Activated CD4-positive, alpha-beta T cell treated with anti-CD3 and anti-CD28 coated beads for 1 hour (primary cell): ENCODE results near the gene USP47.
"Not testable (repeated sequence)": the region's sequence is repeated elsewhere in the genome, so short reads cannot be mapped to it uniquely, and the experiment has no call there.

Experiments used
- DNase-seq: peaks from one replicate; pipeline ENCODE4 v3.0.0-alpha.2; 2020

Gene USP47

DNA sequence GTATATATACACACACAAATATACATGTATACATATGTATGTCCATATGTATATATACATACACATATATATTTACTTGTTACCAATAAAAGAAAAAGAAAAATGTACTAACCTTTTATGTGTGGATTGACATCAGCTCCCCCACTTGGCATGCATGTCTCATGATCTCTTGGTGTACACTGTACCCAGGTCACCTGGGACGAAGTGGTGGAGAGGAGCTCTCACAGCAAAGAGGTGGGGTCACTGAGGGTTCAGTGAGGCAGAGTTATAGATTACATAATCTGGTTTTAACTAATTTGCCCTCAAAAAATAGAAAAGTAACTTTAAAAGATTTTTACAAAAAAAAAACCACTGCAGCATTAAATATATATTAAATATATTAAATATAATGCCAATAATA, 15.5 kb upstream of the USP47 start:
- no peak for DNase-seq

DNA sequence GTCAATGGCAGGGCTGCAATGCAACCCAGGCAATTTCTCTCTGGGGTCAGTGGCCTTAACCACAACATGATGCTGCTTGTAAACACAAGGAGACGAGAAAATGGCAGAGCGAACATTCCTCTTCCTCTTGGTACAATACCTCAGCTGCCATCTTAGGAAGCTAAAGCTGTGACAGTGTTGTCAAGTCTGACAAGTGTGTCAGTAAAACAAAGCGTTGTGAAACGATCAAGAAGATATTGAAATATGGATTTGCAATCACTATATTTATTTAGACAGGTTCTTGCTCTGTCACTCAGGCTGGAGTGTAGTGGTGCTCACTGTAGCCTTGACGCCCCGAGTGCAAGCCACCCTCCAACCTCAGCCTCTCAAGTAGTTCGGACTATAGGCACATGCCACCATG, 14.5 kb upstream of the USP47 start:
- DNase-seq: no peak

DNA sequence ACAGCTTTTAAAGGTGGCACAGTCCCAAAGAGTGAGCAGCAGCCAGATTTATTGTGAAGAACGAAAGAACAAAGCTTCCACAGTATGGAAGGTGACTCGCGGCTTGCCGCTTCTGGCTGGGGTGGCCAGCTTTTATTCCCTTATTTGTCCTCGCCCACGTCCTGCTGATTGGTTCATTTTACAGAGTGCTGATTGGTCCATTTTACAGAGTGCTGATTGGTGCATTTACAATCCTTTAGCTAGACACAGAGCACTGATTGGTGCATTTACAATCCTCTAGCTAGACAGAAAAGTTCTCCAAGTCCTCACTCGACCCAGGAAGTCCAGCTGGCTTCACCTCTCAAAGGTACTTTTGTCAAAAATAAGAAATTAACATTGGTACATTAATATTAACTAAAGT, 10.4 kb upstream of the USP47 start:
- not testable (repeated sequence) for DNase-seq

DNA sequence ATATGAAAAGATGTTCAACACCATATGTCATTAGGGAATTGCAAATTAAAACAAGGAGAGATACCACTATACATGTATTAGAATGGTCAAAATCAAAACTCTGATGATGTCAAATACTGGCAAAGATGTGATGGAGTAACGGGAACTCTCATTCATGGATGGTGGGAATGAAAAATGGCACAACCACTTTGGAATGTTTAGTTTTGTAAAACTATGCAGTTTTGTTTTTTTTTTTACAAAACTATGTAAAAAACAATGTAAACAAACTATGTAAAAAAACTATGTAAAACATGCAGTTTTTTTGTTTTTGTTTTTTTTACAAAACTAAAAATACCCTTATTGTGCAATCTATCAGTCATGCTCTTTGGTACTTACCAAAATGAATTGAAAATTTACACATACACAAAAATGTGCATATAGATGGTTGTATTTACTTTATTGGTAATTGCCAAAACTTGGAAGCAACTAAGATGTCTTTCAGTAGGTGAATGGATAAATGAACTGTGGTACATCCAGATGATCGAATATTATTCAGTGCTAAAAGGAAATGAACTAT, 5.0 kb upstream of the USP47 start:
- no peak for DNase-seq

DNA sequence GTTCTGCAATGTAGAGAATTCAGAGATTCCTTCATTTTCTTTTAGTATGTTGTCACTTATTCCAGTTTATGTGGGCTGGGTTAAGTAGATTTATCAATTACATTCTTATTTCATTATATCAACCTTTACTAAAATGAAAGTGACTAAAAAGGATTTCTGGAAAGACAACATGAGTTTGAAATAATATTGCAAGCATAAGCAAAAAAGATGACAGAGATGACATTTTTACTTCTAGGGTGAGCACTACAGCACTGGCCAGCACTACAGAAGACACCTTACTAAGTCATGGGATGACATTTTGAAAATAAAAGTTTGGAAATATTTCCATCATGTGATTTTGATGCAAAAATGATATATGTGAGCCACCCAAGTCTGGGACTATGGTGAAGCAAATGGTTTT, 2.1 kb upstream of the USP47 start:
- DNase-seq: no peak

DNA sequence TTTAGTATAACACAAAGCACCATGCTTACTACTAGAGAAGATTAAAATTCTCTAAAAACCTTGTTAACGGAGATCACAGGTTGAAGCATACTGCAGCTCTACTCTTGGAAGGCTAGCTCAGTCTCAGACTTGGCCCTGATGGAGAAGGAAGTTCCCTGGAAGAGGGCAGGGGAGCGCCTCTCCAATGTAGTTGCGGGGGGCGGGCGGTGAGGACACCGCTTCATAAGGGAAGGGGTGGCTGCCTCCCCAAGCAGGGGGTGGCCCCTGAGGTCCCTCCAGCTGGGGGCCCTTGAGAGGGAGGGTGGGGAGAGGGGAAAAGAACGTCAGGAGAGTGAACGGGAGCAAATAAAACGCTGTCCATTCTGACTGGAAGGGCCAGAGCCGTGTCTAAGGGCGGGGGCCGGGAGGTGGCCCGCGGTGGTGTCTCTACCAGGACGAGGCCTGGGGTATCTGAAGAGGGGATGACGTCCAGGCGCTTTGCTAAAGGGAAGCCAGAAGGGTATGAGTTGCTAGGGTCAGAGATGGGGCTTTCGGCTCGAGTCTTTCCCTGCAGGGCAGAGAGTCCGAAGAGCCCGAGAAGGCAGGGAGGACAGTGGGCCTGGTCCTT, 553 bp upstream of the USP47 start:
- DNase-seq: no peak

DNA sequence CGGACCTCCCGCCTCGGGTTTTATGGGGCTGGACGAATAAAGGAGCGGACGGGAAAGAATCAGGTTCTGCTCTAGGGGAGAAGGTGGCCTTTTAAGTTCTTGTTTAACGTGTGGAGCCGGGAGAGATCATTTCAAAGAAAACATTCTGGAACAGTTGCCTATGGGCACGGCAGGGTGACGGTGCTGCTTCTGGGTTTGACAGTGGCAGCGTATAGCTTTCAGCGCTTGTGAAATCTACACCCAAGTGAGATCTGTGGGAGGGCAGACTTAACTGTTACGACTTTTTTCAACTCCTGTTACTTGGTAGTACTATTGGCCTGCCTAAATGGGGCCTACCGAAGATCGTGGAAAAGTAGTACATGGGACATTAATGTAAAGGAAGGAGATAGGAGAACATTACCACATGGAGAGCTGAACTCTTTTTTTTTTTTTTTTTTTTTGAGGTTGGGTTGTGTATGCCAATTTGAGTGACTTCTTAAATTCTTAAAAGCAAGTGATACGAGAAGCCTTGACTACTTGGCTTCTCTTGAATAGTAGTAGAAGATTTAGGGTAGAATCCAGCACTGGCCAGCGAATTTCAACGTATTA, 743 bp downstream of the USP47 start:
- DNase-seq: peak; percentile 31

DNA sequence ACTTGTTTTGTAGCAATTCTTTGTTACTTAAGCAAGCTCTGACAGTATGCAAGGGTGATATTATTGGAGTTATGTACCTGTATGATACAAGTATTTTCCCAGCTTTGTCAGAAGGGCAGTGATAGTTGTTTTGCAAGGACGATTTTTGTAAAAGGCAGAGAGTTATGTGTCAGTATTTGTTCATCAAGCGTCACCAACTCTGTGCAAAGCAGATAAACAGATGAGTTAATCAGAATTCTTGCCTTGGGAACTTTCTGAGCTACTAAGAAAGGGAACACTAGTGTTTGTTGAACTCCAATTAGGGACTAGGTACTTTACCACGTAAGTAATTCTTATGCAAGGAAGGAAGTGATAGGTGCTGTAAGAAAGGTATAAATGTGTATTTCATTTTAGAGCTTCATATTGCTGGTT, 1.4 kb downstream of the USP47 start:
- no peak for DNase-seq

DNA sequence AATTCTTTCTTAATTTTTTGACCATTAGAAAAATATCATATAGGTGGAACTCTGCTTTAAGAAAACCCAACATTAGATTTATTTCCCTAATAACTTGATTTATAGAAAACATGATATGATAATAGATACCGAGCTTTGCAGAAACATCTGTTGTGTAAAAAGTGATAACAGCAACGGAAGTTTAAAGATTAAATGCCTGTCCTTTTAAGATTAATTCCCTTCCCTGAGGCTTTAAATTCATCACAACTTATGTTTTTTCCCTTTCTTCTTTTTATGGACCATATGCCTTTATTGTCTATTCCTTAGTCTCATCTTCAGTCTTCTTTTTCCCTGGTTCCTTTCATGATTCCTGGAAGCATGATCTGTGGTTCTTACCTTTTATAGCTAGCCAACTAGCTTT, 1.9 kb downstream of the USP47 start:
- DNase-seq: no peak

DNA sequence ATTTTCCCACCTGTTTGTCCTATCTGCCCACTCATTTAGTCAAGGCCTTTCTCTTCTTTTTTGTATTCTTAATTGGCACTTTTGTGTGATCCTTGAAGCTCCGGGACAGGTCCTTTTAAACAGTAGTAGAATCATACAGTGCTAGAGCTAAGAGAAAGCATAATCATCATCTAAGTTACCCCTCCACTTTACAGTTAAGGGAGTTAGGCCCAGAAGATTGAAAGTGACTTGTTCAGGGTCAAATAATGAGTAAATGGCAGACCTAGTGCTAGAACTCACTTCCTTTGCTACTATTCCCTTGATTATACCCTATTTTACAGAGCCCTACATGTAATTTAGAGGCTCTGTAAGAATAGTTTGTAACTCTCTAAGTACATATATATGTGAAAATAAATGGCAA, 2.5 kb downstream of the USP47 start:
- DNase-seq: no peak

DNA sequence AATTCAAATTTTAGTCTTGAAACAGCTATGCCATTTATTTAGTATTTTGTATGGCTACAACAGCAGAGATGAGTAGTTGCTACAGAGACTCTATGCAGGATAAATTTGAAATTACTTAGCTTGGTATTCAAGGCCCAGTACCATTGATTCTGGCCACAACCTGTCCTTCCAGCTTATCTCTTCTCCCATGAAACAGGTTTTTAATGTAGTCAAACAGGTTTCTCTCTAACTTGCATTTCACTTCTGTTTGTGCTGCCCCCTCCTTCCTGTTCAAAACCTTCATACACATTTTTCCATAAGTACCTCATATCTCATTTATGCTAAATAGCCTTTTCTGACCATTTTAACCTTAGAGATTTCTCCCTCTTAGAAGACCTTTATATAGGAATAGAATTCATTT, 3.3 kb downstream of the USP47 start:
- DNase-seq: no peak

DNA sequence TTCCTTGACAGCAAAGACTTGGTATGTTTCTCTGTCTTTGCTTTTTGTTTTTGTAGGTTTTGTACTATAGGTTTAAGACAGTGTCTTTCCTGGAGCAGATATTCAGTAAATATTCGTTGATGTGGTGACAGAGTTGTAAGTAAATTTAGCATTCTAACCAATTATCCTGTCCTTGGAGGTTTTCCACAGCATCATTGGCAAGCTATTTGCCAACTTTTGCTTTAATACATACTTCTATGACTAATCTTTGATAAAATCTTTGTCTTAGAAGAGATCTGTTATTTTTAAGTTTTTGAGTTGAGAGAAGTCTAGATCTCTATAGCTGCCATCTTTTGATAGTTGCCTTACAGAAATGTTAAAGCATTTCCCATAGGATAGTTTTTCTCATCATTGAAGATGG, 3.8 kb downstream of the USP47 start:
- no peak for DNase-seq

DNA sequence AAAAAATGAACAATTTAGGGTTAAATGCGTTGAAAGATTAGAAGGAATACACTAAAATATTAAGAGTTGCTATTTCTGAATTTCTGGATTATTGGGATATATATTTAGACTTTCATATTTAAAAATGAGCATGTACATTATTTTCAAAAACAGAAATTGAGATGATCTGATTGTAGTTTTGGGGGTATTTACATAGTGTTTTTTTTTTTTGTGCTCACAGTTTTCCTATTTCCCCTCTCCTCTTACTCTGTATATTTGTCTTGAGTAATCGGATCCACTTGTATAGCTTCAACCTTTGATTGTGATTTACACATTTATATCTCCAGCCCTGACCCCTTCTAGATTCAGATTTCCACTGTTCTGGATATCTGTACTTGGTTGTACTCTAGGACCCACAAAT, 5.3 kb downstream of the USP47 start:
- DNase-seq: no peak

DNA sequence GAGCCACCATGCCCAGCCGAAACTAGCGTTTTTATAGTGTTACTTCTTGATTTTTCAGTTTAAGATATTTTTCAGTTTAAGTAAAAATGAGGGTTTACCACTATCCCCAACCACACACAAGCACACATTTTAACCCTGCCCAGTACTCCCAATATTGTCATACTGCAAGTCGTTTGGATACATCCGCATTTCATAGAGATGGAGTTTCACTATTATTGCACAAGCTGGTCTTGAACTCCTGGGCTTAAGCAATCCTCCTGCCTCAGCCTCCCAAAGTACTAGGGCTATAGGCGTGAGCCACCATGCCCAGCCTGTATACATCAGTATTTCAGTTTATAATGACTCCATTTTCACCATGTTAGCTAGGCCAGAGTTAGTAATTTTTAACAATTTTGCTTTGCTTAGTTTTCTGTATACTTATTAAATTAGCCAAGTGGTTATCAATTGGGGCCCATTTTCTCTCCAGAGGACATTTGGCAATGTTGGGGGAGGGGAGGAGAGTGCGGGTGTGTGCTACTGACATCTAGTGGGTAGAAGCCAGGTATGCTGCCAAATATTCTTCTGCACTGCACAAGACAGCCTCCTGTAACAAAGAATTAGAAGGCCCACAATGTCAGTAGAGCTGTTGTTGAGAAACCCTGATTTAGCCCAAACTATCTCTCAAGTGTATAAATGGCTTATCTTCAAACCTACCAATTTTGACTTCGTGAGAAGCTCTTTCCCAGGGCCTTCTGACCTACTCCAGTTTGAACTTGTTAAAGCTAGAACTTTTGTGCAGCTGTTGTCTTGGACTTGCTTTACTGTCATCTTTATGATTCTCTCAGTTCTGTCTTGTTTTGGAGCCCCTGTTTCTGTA, 7.3 kb downstream of the USP47 start:
- peak; percentile 36 for DNase-seq

DNA sequence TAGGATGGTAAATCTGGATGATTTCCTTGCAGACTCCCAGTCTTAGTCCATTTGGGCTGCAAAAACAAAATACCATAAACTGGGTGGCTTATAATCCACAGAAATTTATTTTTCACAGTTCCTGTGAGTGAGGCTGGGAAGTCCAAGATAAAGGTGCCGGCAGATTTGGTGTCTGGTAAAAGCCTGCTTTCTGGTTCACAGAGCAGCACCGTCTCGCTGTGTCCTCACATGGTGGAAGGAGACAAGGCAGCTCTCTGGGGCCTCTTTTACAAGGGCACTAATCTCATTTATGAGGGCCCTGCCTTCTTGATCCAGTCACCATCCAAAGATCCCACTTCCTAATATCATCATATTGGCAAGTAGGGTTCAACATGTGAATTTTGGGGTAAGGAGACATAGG, 8.9 kb downstream of the USP47 start:
- no peak for DNase-seq

DNA sequence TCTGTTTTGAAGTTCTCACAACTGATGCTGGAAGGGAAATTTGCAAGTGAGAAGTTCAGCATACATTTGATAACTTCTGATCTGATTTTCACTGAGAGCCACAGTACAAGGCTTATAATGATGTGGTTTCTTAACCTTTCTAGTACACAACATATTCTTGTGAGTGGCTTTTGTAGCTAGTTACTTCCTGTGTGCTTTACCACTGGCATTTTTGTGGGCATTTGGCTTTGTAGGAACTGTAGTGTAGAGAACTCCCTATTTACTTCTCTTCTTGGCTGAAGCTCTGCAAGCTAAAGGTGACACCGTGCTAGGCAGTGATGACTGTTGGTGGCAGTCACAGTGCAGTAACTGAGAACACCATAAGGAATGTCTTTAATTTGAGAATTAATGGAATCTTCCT, 14.9 kb downstream of the USP47 start:
- DNase-seq: no peak

DNA sequence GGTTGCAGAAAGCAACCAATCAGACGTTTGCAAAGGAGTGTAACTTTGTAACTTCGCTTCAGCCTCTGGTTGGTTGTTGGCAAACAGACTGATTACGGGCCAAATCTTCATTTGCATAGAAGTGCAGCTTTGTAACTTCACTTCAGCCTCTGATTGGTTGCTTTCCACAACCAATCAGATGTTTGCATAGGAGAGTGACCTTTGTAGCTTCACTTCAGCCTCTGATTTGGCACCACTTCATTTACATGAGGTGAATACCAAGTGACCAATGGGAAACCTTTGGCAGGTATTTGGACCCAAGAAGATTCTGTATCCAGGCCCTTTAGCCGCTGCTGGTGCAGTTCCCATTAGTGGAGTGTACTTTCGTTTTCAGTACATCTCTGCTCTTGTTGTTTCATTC, 16.0 kb downstream of the USP47 start:
- DNase-seq: no peak

DNA sequence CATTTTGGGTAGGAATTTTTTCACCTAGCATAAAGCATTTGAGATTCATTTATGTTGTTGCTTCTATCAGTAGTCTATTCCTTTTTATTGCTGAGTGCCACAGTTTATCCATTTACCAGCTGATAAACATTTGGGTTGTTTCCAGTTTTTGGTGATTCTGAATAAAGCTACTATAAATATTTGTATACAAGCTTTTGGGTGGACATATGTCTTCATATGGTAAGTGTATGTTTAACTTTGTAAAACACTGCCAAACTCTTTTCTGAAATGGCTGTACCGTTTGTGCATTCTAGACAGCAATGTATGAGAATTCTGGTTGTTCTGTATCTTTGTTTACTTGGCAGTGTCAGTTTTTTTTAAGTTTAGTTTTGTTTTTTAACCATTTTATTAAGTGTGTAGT, 16.9 kb downstream of the USP47 start:
- no peak for DNase-seq

DNA sequence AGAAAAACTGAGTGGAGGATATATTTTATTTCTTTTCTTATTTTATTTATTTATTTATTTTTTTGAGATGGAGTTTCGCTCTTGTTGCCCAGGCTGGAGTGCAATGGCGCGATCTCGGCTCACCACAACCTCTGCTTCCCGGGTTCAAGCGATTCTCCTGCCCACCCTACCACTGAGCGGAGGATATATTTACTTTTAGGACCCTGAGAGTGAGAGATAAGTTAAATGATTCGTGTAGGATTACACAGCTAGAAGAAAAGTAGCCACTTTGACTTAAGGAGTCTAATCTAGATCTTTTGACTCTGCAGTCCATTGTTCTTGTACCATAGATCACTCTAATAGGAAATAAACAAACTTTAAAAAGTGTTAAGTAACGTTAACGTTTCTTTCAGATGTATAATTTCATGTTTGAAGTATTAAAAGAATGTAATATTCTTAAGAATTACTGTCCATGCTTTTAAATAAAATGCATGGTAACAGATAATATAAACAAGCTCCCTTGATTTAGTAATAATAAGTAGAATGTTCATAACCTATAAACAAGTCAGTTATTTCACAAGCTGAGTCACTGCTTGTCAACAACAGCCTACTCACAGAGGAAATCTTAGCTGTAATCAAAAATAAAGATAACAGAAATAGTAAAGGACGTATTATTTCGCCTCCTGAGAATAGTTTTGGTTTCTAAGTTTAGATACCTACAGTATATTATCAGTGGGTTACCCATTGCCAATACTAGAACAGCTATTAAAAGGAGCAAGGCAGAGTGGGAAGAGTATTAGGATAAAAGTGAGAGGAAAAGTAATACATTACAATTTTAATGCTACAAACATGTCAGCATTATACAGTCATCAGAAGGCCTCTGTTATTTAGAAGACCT, 18.6 kb downstream of the USP47 start:
- DNase-seq: no peak

DNA sequence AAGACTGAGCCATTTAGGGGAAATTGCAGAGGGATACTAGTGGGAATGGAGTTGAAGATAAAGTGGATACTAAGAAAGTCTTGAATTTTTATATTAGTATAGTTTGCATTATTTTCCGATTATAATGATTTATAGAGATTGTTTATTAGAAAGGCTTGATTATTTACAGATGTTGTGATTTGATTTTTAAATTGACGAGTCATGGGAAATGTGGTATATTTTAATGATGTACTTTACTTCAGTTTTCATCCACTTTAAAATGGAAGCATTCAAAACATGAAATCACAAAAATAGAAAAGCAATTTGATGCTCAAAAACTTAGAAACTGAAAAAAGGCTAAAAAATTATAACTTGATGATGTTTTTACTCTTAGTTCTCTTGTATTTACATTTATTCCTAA, 21.2 kb downstream of the USP47 start:
- DNase-seq: no peak

DNA sequence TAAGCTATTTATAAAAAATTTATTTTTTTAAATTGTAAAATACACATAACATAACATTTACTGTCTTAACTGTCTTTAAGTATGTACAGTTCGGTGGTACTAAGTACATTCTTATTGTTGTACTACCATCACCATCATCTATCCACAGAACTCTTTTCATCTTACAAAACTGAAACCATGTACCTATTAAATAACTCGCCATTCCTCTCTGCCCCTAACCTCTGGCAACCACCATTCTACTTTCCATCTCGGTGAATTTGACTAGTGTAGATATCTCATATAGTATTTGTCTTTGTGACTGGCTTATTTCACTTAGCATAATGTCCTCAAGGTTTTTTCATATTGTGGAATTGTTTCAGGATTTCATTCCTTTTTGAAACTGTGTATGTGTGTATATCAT, 22.6 kb downstream of the USP47 start:
- no peak for DNase-seq

DNA sequence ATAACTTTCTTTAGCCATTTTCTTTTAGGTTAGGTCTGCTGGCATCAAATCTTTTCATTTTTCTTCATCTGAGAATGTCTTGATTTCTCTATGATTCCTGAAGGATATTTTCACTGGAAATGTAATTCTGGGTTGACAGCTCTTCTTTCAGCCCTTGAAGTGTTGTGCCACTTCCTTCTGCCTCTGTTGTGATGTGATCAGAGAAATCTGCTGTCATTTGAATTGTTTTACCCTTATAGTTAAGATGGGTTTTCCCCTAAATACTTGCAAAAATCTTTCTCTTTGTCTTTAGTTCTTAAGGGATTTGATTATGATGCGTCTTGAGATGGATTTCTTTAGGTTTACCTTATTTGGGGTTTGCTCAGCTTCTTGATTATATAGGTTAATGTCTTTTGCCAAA, 23.0 kb downstream of the USP47 start:
- no peak for DNase-seq

DNA sequence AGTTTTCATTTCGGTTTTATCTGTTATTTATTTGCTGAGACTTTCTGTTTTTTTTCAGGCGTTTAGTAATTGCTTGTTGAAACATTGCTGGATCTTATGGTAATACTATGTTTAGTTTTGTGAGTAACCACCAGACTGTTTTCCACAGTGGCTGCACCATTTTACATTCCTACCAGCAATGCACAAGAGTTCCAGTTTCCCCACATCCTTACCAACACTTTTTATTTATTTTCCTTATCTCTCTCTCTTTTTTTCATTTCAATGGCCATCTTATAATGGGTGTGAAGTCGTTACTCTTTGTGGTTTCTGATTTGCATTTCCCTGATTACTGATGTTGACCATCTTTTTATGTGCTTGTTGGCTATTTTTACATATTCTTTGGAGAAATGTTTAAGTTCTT, 23.7 kb downstream of the USP47 start:
- DNase-seq: no peak
